ENCODE measurements around the gene TRIM8.

Gene TRIM8

GRCh38 chr10:102598243-102598642 lies 46.0 kb upstream of the TRIM8 start:
- Histone ChIP-seq H3K27me3 (no peaks in the 10 kb centered on the region), H3K9me3 (no peaks in the 10 kb centered on the region), H3K4me3 (ENCODE audit: low read depth, low read length) (no peak overlapping the region), H3K36me3 (peaks cover 4% of the 10 kb centered on the region), H3K4me1 (no peaks in the 10 kb centered on the region; the same call in none of the 2 replicates)
- no peak for DNase-seq
- TF ChIP-seq, protein P1, sequence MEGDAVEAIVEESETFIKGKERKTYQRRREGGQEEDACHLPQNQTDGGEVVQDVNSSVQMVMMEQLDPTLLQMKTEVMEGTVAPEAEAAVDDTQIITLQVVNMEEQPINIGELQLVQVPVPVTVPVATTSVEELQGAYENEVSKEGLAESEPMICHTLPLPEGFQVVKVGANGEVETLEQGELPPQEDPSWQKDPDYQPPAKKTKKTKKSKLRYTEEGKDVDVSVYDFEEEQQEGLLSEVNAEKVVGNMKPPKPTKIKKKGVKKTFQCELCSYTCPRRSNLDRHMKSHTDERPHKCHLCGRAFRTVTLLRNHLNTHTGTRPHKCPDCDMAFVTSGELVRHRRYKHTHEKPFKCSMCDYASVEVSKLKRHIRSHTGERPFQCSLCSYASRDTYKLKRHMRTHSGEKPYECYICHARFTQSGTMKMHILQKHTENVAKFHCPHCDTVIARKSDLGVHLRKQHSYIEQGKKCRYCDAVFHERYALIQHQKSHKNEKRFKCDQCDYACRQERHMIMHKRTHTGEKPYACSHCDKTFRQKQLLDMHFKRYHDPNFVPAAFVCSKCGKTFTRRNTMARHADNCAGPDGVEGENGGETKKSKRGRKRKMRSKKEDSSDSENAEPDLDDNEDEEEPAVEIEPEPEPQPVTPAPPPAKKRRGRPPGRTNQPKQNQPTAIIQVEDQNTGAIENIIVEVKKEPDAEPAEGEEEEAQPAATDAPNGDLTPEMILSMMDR (IDR thresholded peaks at IDR 0.05; ENCODE audit: low read depth, low read length) = no peak

GRCh38 chr10:102599565-102600327 lies 44.5 kb upstream of the TRIM8 start:
- Histone ChIP-seq H3K4me1 (no peaks in the 10 kb centered on the region; the same call in none of the 2 replicates), H3K27me3 (no peaks in the 10 kb centered on the region), H3K9me3 (no peaks in the 10 kb centered on the region), H3K36me3 (peaks cover 4% of the 10 kb centered on the region), H3K4me3 (ENCODE audit: low read depth, low read length) (no peak overlapping the region)
- DNase-seq = no peak
- TF ChIP-seq, protein P1 (IDR thresholded peaks at IDR 0.05; ENCODE audit: low read depth, low read length) = no peak

- no peak overlapping the region for H3K4me3 ChIP-seq (ENCODE audit: low read depth, low read length)
- no peak for DNase-seq
- H3K9me3 ChIP-seq = no peaks in the 10 kb centered on the region
- H3K4me1 ChIP-seq = no peaks in the 10 kb centered on the region; the same call in none of the 2 replicates
- H3K27me3 ChIP-seq = no peaks in the 10 kb centered on the region
- peaks cover 4% of the 10 kb centered on the region for H3K36me3 ChIP-seq
- TF ChIP-seq, protein P1 (IDR thresholded peaks at IDR 0.05; ENCODE audit: low read depth, low read length) = no peak
Observed at GRCh38 chr10:102600816-102601215, 43.5 kb upstream of the TRIM8 start.

DNA sequence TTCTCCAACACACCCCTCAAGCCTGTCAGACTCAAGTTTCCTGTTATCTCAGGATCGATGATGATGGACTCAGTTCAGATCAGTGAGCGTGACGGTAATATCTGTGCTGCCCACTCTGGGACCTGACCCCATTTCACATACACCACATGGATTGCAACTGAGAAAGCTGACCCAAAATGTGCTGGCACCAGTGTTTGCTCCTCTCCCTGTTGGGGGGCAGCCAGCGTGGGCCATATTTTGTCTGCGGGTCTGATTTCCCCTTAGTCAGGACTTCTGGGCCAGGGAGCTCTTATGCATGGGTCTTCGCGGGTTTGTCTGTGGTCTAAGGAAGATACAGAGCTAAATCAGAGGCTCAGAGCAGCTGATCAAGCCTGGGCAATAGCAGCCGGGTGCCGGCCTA lies 42.6 kb upstream of the TRIM8 start:
- TF ChIP-seq, protein P1 (IDR thresholded peaks at IDR 0.05; ENCODE audit: low read depth, low read length) = no peak
- Histone ChIP-seq H3K27me3 (no peaks in the 10 kb centered on the region), H3K9me3 (no peaks in the 10 kb centered on the region), H3K36me3 (peaks cover 4% of the 10 kb centered on the region), H3K4me3 (ENCODE audit: low read depth, low read length) (no peak overlapping the region), H3K4me1 (no peaks in the 10 kb centered on the region; the same call in none of the 2 replicates)
- DNase-seq = no peak

DNA sequence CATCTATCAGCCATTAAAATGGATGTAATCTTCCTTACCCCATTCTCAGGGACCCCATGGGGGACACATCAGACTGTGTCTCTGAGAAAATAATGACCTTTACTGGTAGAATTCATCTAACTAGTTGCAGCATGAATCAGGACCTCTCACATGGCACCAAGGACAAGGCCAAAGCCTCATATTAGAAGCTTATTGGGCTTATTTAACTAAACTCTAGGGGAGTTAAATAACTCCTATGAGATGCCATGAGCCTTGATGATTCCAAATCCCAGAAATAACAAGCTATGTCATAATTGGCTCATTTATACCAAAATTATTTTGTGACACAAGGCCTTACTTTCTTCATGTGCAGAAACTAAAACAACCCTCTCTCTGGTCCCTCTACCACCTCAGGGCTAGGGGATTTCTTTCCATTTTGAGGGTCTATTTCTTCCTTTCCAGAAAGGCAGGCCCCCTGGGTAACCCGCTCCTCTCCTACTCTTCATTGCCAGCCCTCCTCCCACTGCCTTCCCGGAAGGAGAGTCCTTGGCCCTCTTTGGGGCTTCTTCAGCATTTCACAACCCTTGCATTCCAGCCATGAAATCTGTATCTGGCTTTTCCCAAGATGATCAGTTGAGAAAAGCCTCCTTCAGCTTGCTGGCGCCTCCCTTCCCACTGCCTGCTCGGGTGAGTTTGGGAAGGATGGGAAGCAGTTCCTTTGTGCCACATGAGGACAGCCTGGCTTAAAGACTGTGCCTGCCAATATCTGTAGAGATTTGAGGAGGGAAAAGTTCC lies 41.8 kb upstream of the TRIM8 start:
- Histone ChIP-seq H3K4me3 (ENCODE audit: low read depth, low read length) (no peak overlapping the region), H3K27me3 (no peaks in the 10 kb centered on the region), H3K36me3 (no peaks in the 10 kb centered on the region; the same call in 1 of the 2 replicates), H3K9me3 (no peaks in the 10 kb centered on the region), H3K4me1 (no peaks in the 10 kb centered on the region; the same call in none of the 2 replicates)
- no peak for DNase-seq
- TF ChIP-seq, protein P1 (IDR thresholded peaks at IDR 0.05; ENCODE audit: low read depth, low read length) = no peak

Measured in BE2C (cell line).